ENCODE measurements around the gene POLH. TPM values are rescaled to one million over a fixed set of nuclear protein-coding genes. Genes with fewer than 3 reads are reported as not detected.
"Not testable (repeated sequence)": the region's sequence is repeated elsewhere in the genome, so short reads cannot be mapped to it uniquely, and the experiment has no call there.

POLH gene
- total RNA-seq, 1 donor from 2014 or later = 22.2 TPM

DNA sequence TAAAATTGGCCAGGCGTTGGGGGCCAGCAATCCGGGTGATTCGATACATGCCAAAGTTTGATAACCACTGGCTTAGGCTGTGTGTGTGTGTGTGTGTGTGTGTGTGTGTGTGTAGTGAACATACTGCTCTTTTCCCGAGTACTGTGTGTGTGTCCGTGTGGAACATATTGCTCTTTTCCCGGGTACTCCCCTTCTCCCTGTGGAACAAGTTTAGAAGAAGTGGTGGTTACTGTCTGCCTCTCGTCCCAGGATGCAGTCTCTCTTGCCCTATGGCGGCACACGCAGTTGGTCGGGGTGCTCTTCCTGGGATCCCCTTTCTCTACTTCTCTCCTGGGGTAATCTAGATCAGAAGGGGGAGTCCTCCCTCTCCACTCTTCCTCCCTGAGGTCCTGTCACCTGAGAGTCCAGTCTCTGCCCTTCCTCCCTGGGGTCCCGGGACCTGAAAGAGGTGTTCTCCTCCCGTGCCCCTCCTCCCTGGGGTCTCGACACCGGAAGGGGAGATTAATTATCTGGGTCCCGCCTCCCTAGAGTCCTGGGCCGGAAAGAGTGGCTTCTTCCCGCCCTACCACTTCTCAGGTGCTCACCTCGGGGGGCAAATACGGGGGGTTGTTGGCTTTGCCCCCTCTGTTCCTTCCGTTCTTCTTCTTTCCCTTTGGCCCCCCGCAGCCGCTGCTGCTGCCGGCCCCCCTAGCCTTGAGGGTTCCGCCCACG, 52.6 kb downstream of the POLH start:
- no peaks in the 10 kb centered on the region for H3K27me3 Mint-ChIP-seq (ENCODE audit: low read depth)
- H3K36me3 Mint-ChIP-seq (ENCODE audit: low read depth) = peaks cover 2% of the 10 kb centered on the region
- DNase-seq (ENCODE audit: low read depth, low spot score) = peak; percentile 32
- peaks cover 35% of the 10 kb centered on the region for H3K4me1 Mint-ChIP-seq
- peak overlapping the region; percentile 99 for H3K4me3 Mint-ChIP-seq
- TF ChIP-seq, protein P1, sequence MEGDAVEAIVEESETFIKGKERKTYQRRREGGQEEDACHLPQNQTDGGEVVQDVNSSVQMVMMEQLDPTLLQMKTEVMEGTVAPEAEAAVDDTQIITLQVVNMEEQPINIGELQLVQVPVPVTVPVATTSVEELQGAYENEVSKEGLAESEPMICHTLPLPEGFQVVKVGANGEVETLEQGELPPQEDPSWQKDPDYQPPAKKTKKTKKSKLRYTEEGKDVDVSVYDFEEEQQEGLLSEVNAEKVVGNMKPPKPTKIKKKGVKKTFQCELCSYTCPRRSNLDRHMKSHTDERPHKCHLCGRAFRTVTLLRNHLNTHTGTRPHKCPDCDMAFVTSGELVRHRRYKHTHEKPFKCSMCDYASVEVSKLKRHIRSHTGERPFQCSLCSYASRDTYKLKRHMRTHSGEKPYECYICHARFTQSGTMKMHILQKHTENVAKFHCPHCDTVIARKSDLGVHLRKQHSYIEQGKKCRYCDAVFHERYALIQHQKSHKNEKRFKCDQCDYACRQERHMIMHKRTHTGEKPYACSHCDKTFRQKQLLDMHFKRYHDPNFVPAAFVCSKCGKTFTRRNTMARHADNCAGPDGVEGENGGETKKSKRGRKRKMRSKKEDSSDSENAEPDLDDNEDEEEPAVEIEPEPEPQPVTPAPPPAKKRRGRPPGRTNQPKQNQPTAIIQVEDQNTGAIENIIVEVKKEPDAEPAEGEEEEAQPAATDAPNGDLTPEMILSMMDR (conservative IDR thresholded peaks at IDR 0.05) = no peak
- no peak overlapping the region for H3K27ac Mint-ChIP-seq (ENCODE audit: unreplicated experiment)
- no peaks in the 10 kb centered on the region for H3K9me3 Mint-ChIP-seq

DNA sequence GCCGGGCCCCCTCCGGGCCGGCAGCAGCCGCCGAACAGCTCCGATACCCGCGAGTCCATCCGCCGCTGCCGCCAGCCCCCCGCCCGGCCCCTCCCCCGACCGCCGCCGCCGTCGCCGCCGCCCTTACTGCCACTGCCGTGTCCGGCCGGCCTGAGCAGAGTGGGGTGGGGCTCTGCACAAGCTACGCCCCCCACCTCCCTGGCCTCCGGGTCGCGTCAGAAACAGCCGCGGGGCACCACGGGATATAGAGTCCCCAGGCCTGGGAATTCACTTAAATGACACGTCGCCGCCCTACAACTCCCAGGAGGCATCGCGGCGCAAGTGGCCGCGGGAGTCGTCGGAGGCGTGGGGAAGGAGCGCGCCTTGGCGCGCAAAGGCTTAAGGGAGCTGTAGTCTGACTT, 53.1 kb downstream of the POLH start, which contains the start of gene GTPBP2:
GTPBP2 (minus strand) TSS at position 161 of the 401 bp plus-strand sequence; CDS start at position 59, 102 bp downstream.
- peak; percentile 96 for DNase-seq (ENCODE audit: low read depth, low spot score)
- Mint-ChIP-seq H3K27me3 (ENCODE audit: low read depth) (no peaks in the 10 kb centered on the region), H3K4me3 (peak within 1 kb of the TSS; percentile 99), H3K36me3 (ENCODE audit: low read depth) (peaks cover 2% of the 10 kb centered on the region), H3K4me1 (peaks cover 39% of the 10 kb centered on the region), H3K27ac (ENCODE audit: unreplicated experiment) (peak within 1 kb of the TSS; percentile 100), H3K9me3 (no peaks in the 10 kb centered on the region)
- TF ChIP-seq, protein P1 (conservative IDR thresholded peaks at IDR 0.05) = no peak

DNA sequence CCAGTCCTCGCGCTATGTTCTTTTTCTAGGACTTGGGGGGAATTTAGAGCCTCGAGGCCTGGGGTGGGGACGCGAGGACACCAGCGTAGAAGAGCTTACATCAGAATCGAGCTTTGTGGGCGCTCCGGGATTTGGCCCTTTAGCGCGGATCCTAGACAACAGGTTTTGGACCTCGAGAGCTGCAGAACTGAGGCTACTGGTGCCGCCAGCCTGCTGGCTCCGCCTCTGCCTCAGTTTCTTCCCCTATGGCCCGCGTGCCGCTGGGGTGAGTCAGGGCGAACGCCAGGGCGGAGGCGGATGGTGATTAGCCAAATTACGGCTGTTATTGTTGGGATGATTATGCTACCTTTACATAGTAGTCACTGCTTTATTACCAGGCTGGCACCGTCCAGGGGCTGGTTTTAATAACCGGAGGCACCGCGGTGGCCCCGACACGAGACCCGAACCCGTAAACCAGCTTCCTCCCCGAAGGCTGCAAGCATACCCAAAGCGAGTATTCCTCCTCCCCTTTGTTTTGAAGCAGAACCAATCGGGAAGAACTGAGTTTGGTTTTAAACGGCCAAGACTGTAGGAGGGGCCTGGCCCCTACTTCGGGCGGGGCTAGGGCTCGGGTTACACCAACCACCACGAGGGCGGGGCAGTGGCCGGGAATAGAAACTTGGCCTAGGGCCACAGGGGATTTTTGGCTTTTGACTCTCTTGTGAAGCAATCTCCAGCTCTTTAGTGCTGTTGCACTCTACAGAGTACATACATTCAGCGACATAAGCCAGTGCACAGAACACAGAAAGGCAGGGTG, 53.7 kb downstream of the POLH start:
- peak; percentile 79 for DNase-seq (ENCODE audit: low read depth, low spot score)
- H3K36me3 Mint-ChIP-seq (ENCODE audit: low read depth) = peaks cover 2% of the 10 kb centered on the region
- H3K4me3 Mint-ChIP-seq = peak overlapping the region; percentile 99
- peaks cover 39% of the 10 kb centered on the region for H3K4me1 Mint-ChIP-seq
- no peaks in the 10 kb centered on the region for H3K9me3 Mint-ChIP-seq
- peak overlapping the region; percentile 100 for H3K27ac Mint-ChIP-seq (ENCODE audit: unreplicated experiment)
- H3K27me3 Mint-ChIP-seq (ENCODE audit: low read depth) = no peaks in the 10 kb centered on the region
- TF ChIP-seq, protein P1 (conservative IDR thresholded peaks at IDR 0.05) = no peak

DNA sequence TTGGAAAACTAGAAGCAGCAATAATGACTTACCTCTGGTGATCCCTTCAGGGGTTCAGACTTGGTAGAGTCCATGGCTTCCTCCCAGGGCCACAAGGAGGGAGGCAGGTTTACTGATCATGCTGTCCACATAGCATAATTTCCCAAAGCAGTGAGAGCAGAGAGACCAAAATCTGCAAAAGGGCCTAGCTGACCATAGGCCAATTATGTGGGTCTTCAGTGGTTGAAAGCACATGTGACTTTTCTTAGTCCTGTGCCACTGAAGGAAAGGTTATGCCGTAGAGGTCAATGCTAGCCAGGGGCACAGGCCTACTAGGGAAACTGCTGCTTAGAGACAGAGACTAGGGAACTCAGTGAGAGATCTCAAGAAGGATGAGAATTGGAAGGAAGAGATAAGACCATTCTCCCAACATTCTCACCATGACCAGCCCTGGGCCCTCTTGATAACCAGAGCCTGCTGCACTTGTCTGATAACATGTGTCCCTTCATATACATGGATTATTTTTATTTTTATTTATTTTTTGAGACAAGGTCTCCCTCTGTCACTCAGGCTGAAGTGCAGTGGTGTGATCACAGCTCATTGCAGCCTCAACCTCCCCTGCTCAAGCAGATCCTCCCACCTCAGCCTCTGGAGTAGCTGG, 55.1 kb downstream of the POLH start:
- peak overlapping the region; percentile 89 for H3K27ac Mint-ChIP-seq (ENCODE audit: unreplicated experiment)
- no peak for DNase-seq (ENCODE audit: low read depth, low spot score)
- no peaks in the 10 kb centered on the region for H3K9me3 Mint-ChIP-seq
- TF ChIP-seq, protein P1 (conservative IDR thresholded peaks at IDR 0.05) = no peak
- peaks cover 50% of the 10 kb centered on the region for H3K4me1 Mint-ChIP-seq
- peak overlapping the region; percentile 81 for H3K4me3 Mint-ChIP-seq
- H3K27me3 Mint-ChIP-seq (ENCODE audit: low read depth) = no peaks in the 10 kb centered on the region
- H3K36me3 Mint-ChIP-seq (ENCODE audit: low read depth) = peaks cover 2% of the 10 kb centered on the region

DNA sequence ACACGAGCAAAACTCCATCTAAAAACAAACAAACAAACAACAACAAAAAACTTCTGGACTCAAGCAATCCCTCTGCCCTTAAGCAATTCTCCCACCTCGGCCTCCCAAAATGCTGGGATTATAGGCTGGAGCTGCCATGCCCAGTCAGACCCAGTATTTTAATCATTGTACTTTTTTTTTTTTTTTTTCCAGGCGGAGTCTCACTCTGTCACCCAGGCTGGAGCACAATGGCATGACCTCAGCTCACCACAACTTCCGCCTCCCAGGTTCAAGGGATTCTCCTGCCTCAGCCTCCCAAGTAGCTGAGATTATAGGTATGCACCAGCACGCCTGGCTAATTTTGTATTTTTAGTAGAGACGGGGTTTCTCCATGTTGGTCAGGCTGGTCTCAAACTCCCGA, 57.0 kb downstream of the POLH start:
- H3K27me3 Mint-ChIP-seq (ENCODE audit: low read depth); H3K36me3 Mint-ChIP-seq (ENCODE audit: low read depth); H3K9me3 Mint-ChIP-seq; DNase-seq (ENCODE audit: low read depth, low spot score); H3K4me3 Mint-ChIP-seq; H3K27ac Mint-ChIP-seq (ENCODE audit: unreplicated experiment): not testable (repeated sequence)
- peaks cover 45% of the 10 kb centered on the region for H3K4me1 Mint-ChIP-seq
